ENCODE measurements around the gene RORB. TPM values are rescaled to one million over a fixed set of nuclear protein-coding genes. Genes with fewer than 3 reads are reported as not detected.

RORB gene
- total RNA-seq, 2 experiments from 2014 or later = 0.04 to 0.11 TPM

GRCh38 chr9:74642376-74642775, 145.2 kb downstream of the RORB start:
- intact Hi-C loops (cut with micrococcal nuclease) = no loop called here
- Mint-ChIP-seq H3K4me3 (no peak overlapping the region), H3K36me3 (ENCODE audit: low read depth) (no peaks in the 10 kb centered on the region), H3K27me3 (peaks cover 8% of the 10 kb centered on the region), H3K9me3 (no peaks in the 10 kb centered on the region), H3K27ac (no peak overlapping the region), H3K4me1 (ENCODE audit: low read depth) (no peaks in the 10 kb centered on the region)
- ChIA-PET POLR2A (no interaction called here), CTCF (no interaction called here)
- DNase-seq (no peak), ATAC-seq (no peak)
- TF ChIP-seq CTCF (IDR thresholded peaks at IDR 0.05) = no peak

GRCh38 chr9:74643303-74643923, 146.3 kb downstream of the RORB start:
- CTCF ChIA-PET = interaction anchor here (0.9 to 1.2 kb wide), 2 partner anchors 20 to 1442 kb away, joined by 3 to 4 read pairs; no protein-coding TSS in a partner anchor
- POLR2A ChIA-PET = no interaction called here
- Mint-ChIP-seq H3K4me1 (ENCODE audit: low read depth) (no peaks in the 10 kb centered on the region), H3K9me3 (no peaks in the 10 kb centered on the region), H3K36me3 (ENCODE audit: low read depth) (no peaks in the 10 kb centered on the region), H3K27ac (no peak overlapping the region), H3K4me3 (no peak overlapping the region), H3K27me3 (peaks cover 8% of the 10 kb centered on the region)
- DNase-seq = no peak
- no peak for TF ChIP-seq CTCF (IDR thresholded peaks at IDR 0.05)
- intact Hi-C loops (cut with micrococcal nuclease) = no loop called here
- ATAC-seq = no peak

DNA sequence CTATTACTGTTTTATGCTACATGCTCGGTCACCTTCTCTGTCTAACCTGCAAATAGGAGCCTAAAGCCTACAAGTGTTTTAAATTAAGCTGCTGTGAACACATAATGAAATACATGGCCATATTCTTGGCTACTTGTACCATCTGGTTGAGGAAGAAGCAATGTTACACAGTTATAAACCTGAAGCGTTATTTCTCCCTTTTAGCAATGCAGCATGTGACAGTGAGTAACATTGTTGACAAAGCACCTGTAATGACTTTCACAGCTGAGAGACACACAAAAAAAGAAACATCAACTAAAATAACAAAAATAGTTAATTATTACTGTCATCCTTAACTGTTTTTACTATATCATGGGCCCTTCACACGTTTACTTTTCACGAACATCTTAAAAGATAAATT, 146.9 kb downstream of the RORB start:
- H3K4me1 Mint-ChIP-seq (ENCODE audit: low read depth) = no peaks in the 10 kb centered on the region
- DNase-seq (no peak), ATAC-seq (no peak)
- ChIA-PET POLR2A (no interaction called here), CTCF (interaction anchor here (0.9 to 1.2 kb wide), 3 partner anchors 9 to 1443 kb away, joined by 3 to 4 read pairs (median 3); no protein-coding TSS in a partner anchor)
- H3K9me3 Mint-ChIP-seq = no peaks in the 10 kb centered on the region
- peaks cover 6% of the 10 kb centered on the region for H3K27me3 Mint-ChIP-seq
- H3K4me3 Mint-ChIP-seq = no peak overlapping the region
- intact Hi-C loops (cut with micrococcal nuclease) = no loop called here
- no peak overlapping the region for H3K27ac Mint-ChIP-seq
- TF ChIP-seq CTCF (IDR thresholded peaks at IDR 0.05) = no peak
- no peaks in the 10 kb centered on the region for H3K36me3 Mint-ChIP-seq (ENCODE audit: low read depth)

GRCh38 chr9:74645007-74645639, 148.0 kb downstream of the RORB start:
- POLR2A ChIA-PET = no interaction called here

More at GRCh38 chr9:74645007-74645639, 148.0 kb downstream of the RORB start:
- H3K36me3 Mint-ChIP-seq (ENCODE audit: low read depth) = no peaks in the 10 kb centered on the region
- H3K27me3 Mint-ChIP-seq = peaks cover 3% of the 10 kb centered on the region
- no peak overlapping the region for H3K27ac Mint-ChIP-seq
- H3K4me3 Mint-ChIP-seq = no peak overlapping the region
- TF ChIP-seq CTCF (IDR thresholded peaks at IDR 0.05) = peak; percentile 74
- H3K9me3 Mint-ChIP-seq = no peaks in the 10 kb centered on the region
- CTCF ChIA-PET = no interaction called here
- intact Hi-C loops (cut with micrococcal nuclease) = no loop called here
- DNase-seq (no peak), ATAC-seq (no peak)
- H3K4me1 Mint-ChIP-seq (ENCODE audit: low read depth) = no peaks in the 10 kb centered on the region
